Hematopoietic multipotent progenitor cell treated with erythropoietin and hydrocortisone succinate and interleukin-3 and kit ligand, for 15 days (in vitro differentiated cells): ENCODE measurements around the gene TXNIP.

Experiments
- DNase-seq: peaks from one replicate; pipeline ENCODE4 v3.0.0-alpha.2; 2015; ENCODE audit warnings: low spot score

Gene TXNIP

GRCh38 chr1:146010126-146010738 is 13.9 kb upstream of the TXNIP start:
- DNase-seq, result no peak

DNA sequence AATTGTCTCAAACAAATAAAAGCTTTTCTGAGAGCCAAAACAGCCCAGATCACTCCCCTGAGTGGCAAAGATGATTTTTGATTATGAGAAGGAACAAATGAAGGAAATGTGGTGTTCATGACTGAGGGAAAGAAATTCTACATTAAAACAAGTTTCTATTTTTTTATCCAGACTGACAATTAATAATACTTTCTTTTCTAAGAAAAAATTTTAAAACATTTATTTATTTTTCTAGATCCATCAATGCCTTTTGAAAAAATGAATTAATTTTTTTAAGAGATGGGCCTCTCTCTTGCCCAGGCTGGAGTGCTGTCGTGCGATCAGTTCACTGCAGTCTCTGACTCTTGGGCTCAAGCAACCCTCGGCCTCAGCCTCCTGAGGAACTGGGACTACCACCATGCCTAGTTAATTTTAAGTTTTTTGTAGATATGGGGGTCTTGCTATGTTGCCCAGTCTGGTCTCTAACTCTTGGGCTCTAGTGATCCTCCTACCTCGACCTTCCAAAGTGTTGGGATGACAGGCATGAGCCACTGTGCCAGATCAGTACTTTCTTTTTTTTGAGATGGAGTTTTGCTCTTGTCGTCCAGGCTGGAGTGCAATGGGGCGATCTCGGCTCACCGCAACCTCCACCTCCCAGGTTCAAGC is 11.2 kb upstream of the TXNIP start:
- no peak for DNase-seq

DNA sequence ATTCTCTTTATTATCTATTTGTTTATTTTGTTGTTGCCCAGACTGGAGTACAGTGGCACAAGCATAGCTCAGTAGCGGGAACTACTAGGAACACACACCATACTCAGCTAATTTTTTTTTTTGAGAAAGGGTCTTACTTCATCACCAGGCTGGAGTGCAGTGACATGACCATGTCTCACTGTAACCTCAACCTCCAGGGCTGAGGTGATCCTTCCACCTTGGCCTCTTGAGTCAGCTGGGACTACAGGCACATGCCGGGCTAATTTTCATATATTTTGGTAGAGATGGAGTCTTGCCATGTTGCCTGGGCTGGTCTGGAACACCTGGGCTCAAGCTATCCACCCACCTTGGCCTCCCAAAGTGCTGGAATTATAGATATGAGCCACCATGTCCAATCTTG is 5.3 kb upstream of the TXNIP start:
- no peak for DNase-seq

GRCh38 chr1:145999321-146000024 is 3.1 kb upstream of the TXNIP start:
- no peak for DNase-seq

DNA sequence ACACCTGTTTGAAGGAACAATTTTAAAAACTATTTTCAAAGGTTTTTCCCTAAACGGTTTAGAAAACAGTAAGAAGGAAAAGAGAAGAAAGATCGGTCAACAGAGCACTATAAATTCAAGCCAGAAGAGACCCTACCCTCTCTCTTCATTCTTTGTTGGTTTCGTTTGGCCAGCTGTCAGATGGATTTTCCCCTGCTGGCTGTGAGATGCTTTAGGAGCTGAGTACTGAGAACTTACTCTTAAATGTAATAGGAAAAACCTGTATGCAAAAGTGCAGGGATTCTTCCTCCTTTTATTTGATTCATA is 1.3 kb upstream of the TXNIP start:
- peak; percentile 25 for DNase-seq

GRCh38 chr1:145997016-145997717 is 788 bp upstream of the TXNIP start:
- DNase-seq, result no peak

DNA sequence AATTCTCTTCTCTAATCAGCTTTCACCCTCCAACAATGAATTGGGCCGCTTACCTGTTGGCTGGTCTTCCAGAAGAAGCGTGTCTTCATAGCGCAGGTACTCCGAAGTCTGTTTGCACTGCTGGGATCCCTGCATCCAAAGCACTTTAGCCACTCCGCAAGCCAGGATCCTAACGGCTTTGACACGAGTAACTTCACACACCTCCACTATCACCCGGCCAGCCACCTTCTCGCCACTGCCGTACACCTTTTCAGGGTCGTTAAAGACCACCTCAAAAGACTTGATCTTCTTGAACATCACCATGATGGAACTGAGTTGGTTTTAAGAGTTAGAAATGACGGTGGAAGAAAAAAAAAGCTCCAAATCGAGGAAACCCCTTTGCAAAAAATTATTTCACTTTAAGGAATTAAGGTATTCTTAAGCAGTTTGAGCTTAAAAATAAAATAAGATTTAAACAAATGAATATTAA is 381 bp downstream of the TXNIP start:
- no peak for DNase-seq

GRCh38 chr1:145995148-145995881 is 1.1 kb downstream of the TXNIP start:
- peak; percentile 44 for DNase-seq

DNA sequence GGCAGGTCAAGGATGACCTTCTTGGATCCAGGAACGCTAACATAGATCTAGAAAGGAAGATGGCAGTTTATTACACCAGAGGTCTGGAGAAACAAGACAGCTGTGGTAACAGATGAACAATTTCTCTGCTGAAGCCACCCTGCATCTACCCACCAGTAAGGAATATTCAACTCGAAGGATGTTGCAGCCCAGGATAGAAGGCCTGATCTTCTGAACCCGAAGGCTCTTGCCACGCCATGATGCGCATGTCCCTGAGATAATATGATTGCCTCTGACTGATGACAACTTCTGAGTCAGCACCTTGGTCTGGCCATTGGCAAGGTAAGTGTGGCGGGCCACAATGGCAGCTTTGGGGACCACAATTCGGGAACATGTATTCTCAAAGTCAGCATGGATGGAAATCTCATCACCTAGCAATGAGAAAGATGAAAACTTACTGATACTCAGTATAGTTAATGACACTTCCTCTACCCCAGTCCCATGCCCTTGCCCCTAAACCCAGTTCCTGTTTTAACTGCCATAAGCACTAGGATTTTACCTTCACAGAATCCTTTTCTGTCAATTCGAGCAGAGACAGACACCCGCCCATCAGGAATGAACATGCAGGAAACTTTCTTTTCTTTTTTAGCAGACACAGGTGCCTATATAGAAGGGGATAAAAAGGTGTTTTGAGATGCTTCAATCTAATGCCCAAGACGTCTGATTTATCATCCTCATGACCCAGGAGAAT is 1.8 kb downstream of the TXNIP start:
- peak; percentile 67 for DNase-seq

GRCh38 chr1:145993618-145994390 is 2.6 kb downstream of the TXNIP start:
- no peak for DNase-seq

DNA sequence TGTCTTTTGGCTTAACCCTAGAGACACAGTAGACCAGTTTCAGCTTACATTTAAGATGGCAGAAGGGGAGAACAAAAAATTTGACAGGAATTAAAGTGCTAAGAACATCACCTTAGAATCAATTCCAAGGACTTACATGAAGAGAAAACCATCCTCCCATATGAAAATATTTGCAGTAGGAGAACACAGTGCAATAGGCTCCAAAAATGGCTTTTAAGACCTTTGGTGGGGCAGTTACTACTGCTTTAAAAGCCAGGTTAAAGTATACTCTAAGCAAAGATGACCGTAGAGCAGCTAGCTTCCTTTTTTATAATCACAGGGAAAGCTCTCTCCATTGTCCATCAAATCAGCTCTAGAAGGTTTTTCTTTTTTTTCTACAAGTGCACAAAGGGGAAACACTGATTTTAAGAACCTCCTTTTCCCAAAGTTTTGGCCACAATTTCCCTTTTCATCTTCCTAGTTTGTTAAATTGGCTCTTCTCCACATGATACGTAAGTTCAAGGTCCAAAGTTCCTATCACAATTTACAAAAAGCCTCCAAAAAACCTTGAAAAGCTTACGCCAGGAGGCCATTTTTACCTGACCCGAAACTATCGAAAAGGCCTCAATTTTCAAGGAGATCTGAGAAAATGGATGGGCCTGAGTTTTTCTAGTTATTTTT is 3.3 kb downstream of the TXNIP start:
- no peak for DNase-seq

DNA sequence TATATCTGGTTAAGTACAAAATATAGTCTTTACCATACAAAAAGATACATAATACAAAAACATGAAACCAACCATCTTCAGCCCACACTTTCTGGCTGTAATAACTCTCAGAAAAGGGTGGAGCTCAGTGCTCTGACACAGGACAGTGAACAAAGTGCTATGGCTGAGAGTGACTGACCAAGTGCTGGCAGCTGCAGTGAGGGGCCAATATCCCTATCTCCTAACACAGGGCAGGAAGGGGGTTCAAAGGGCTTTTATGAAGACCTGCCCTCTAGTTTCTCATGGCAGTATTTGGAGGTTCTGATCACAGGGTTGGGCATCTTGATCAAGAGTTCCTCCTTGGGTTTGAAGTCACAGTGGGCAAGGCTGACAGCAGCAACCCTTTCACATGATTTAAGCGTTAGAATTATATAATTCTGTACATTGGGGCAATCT is 3.9 kb downstream of the TXNIP start:
- no peak for DNase-seq

DNA sequence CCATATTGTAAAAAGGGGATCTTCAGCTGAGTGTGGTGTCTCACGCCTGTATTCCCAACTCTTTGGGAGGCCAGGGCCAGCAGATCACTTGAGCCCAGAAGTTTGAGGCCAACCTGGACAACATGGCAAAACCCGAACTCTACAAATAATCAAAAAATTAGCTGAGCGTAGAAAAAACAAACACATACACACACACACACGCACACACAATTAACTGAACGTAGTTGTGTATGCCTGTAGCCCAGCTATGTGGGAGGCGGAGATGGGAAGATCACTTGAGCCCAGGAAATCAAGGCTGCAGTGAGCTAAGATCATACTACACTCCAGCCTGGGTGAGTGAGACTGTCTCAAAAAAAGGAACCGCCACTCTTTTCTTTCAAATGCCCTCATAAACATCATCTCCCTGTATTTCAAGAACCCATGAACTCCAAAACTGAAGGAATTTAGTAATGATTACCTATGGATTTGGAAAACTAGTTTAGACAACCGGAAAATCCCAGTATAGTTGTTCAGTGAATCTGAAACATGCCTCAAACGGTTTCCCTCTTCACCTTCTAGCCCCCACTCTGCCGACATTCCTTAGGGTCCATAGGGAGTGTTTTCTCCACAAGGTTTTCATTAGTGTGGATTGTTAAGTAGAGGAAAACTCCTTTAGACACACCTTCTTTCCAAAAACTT is 4.5 kb downstream of the TXNIP start:
- no peak for DNase-seq

GRCh38 chr1:145990249-145990855 is 6.0 kb downstream of the TXNIP start:
- no peak for DNase-seq

DNA sequence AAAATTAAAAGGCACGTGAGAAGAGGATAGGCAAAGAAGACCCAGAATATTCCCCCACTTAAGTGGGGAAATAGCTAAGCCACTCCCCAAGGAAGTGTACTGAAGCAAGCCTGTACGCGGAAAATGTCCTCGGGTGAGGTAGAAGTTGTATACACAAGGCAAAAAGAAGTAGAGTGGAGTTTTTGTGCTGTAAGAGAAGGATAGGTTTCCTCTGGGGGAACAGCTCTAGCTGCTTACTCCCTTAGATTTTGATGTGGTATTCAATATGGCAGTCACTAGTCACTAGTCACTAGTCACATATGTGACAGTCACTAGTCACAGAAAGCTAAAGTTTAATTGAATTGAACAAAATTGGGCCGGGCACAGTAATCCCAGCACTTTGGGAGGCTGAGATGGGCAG is 7.6 kb downstream of the TXNIP start:
- DNase-seq, result no peak

DNA sequence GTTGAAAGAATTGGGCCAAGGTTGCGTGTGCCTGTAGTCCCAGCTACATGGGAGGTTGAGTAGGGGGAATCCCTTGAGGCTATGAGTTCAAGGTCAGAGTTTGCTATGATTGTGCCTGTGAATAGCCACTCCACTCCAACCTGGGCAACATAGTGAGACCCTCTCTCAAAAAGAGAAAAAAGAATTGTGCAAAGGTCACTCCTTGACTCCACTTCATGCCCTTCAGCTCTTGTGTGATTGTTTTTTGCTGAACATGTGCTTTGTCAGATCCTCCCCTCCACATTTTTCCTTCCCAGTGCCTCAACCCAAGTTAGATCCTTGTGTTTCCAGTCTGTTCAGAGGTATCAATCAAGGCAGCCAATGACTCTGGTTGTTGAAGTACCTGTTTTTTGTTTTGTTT is 8.5 kb downstream of the TXNIP start:
- no peak for DNase-seq

DNA sequence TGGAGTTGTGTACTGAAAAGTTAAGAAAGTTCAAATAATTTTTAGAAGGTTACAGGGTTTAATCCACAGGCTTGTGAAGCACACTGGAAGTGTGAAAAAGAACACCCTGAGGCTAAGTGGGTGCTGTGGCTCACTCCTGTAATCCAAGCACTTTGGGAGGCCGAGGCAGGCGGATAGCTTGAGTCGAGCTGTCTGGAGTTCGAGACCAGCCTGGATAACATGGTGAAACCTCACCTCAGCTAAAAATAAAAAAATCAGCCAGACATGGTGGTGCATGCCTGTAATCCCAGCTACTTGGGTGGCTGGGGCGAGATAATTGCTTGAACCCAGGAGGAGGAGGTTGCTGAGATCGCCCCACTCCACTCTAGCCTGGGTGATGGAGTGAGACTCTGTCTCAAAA is 9.8 kb downstream of the TXNIP start:
- DNase-seq, result no peak

DNA sequence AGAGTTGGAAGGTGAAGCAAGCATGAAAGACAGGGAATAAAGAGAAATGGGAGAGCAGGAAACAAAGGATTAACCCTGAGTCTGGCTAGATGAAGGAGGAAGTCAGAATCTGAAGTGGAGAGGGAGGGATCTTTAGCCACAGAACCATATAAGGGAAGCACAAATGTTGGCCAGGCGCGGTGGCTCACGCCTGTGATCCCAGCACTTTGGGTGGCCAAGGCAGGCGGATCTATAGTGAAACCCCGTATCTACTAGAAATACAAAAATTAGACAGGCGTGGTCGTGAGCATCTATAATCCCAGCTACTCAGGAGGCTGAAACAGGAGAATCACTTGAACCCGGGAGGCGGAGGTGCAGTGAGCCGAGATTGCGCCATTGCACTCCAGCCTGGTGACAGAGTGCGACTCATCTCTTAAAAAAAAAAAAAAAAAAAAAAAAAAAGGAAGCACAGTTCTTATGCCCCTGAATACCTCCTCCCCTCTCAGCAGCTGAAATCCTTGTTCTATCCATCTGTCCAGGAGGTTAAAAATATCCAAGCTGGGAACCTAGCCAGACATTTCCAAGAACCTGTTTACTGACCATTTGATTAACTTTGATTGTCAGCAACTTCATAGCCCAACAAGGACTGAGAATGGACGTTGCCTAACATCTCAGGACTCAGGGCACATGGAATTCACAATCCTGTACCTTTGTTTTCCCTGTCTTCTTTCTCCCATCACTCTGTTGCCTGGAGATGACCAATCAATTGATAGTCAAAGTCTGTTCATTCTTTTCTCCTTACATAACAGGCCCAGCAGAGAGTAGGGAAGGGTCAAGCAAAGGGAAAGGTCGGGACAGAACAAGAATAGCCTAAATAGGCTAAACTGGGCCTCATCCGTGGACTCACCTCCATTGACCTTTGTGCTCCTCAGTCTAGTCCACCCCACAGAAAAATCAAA is 10.6 kb downstream of the TXNIP start:
- DNase-seq, result no peak
